SKM-1 treated with dmso at 0.1 percent for 144 hours (cell line): ENCODE measurements around the gene KCNA10.
A peak's percentile ranks its signal among the peaks of the same experiment; 100 is the strongest.

Experiments
- DNase-seq: peaks from one replicate; lab custom pipeline; 2025; ENCODE audit not compliant: unreplicated experiment; lab: John Stamatoyannopoulos, UW

KCNA10 gene

GRCh38 chr1:110519125-110519810 lies at the start of gene KCNA10:
Gene KCNA10 (minus strand): TSS chr1:110519175. CDS start chr1:110518787, 388 bp downstream.
- DNase-seq, result no peak

- no peak for DNase-seq
Measured at GRCh38 chr1:110566836-110567235, 47.9 kb upstream of the KCNA10 start.

- no peak for DNase-seq
Measured at GRCh38 chr1:110565565-110565964, 46.6 kb upstream of the KCNA10 start.

GRCh38 chr1:110563089-110563488 lies 44.1 kb upstream of the KCNA10 start:
- DNase-seq, result no peak

- DNase-seq, result no peak
Measured at GRCh38 chr1:110561596-110561995, 42.6 kb upstream of the KCNA10 start.

- DNase-seq, result no peak
Measured at GRCh38 chr1:110559157-110559556, 40.2 kb upstream of the KCNA10 start.

- DNase-seq, result no peak
Measured at GRCh38 chr1:110557481-110557880, 38.5 kb upstream of the KCNA10 start.

- DNase-seq, result no peak
Measured at GRCh38 chr1:110556471-110556807, 37.5 kb upstream of the KCNA10 start.

- no peak for DNase-seq
Measured at GRCh38 chr1:110555807-110556470, 37.0 kb upstream of the KCNA10 start.

- DNase-seq, result no peak
Measured at GRCh38 chr1:110554871-110555801, 36.2 kb upstream of the KCNA10 start.

- no peak for DNase-seq
Measured at GRCh38 chr1:110551278-110551809, 32.4 kb upstream of the KCNA10 start.

GRCh38 chr1:110549831-110550230 lies 30.9 kb upstream of the KCNA10 start:
- no peak for DNase-seq

- no peak for DNase-seq
Measured at GRCh38 chr1:110548381-110548780, 29.4 kb upstream of the KCNA10 start.

GRCh38 chr1:110547017-110547416 lies 28.0 kb upstream of the KCNA10 start:
- DNase-seq, result no peak

- DNase-seq, result no peak
Measured at GRCh38 chr1:110545492-110545891, 26.5 kb upstream of the KCNA10 start.

GRCh38 chr1:110544753-110545152 lies 25.8 kb upstream of the KCNA10 start:
- no peak for DNase-seq

GRCh38 chr1:110542725-110543124 lies 23.8 kb upstream of the KCNA10 start:
- peak; percentile 11 for DNase-seq

- no peak for DNase-seq
Measured at GRCh38 chr1:110541906-110542395, 23.0 kb upstream of the KCNA10 start.

GRCh38 chr1:110540891-110541685 lies 22.1 kb upstream of the KCNA10 start:
- DNase-seq, result no peak

GRCh38 chr1:110538921-110539320 lies 19.9 kb upstream of the KCNA10 start:
- no peak for DNase-seq
